OCI-LY7 (cell line): Measurements from ENCODE around the gene CD109. TPM values are rescaled to one million over a fixed set of nuclear protein-coding genes. Genes with fewer than 3 reads are reported as not detected.
A peak's percentile ranks its signal among the peaks of the same experiment; 100 is the strongest.

Experiments used
- BruUV-seq: library from RNA; stranded (reverse); fragments of 400-500 nt; replicated peaks from 2 replicates; lab custom pipeline; 2021; lab: Mats Ljungman, UMichigan
- CTCF ChIA-PET: fragments of 300-600 bp; sonication (Branson Sonifier 250); formaldehyde crosslinking; loops from one replicate; lab custom pipeline; 2022; ENCODE audit warnings: antibody characterized with exemption; ENCODE audit not compliant: unreplicated experiment; lab: Charles Lee
- POLR2A ChIA-PET: fragments of 300-600 bp; sonication (Branson Sonifier 250); formaldehyde crosslinking; loops from one replicate; lab custom pipeline; 2022; ENCODE audit warnings: antibody characterized with exemption; lab: Charles Lee
- DNase-seq: peaks from one replicate; pipeline ENCODE4 v3.0.0-alpha.2; 2015; ENCODE audit warnings: low spot score
- H2AFZ ChIP-seq: fragments of 200-600 bp; sonication (generic), shearing (Covaris generic); 2 replicates; pipeline ENCODE4 v1.6.1; 2014; ENCODE audit warnings: mild to moderate bottlenecking, antibody characterized with exemption, low read length, moderate library complexity
- H3K27ac ChIP-seq: fragments of 200-600 bp; sonication (generic); 2 replicates; pipeline ENCODE4 v1.5.1; 2014; ENCODE audit warnings: mixed run types, low read depth, mild to moderate bottlenecking, moderate library complexity, low read length, inconsistent platforms; ENCODE audit not compliant: poor library complexity, severe bottlenecking
- H3K36me3 ChIP-seq: fragments of 200-600 bp; sonication (generic); 2 replicates; pipeline ENCODE4 v1.6.1; 2014; ENCODE audit warnings: mild to moderate bottlenecking, antibody characterized with exemption, low read length, moderate library complexity, mixed read lengths; ENCODE audit not compliant: insufficient read depth
- H3K4me1 ChIP-seq: fragments of 200-600 bp; sonication (generic); 2 replicates; pipeline ENCODE4 v1.5.1; 2014; ENCODE audit warnings: mild to moderate bottlenecking, low read length; ENCODE audit not compliant: insufficient read depth, poor library complexity, severe bottlenecking
- H3K4me2 ChIP-seq: fragments of 200-600 bp; sonication (generic); 2 replicates; pipeline ENCODE4 v1.6.1; 2014; ENCODE audit warnings: mild to moderate bottlenecking, low read length
- H3K4me3 ChIP-seq: fragments of 200-600 bp; sonication (generic); 2 replicates; pipeline ENCODE4 v1.5.1; 2014; ENCODE audit warnings: mild to moderate bottlenecking, low read depth, low read length; ENCODE audit not compliant: poor library complexity, severe bottlenecking
- H3K79me2 ChIP-seq: fragments of 200-600 bp; sonication (generic); 2 replicates; pipeline ENCODE4 v1.6.1; 2016; ENCODE audit warnings: low read depth, mild to moderate bottlenecking, low read length, moderate library complexity, mixed read lengths; ENCODE audit not compliant: insufficient read depth
- H3K9me2 ChIP-seq: fragments of 200-600 bp; sonication (generic); 2 replicates; pipeline ENCODE4 v1.6.1; 2016; ENCODE audit warnings: mild to moderate bottlenecking, low read length, mixed read lengths; ENCODE audit not compliant: insufficient read depth
- H3K9me3 ChIP-seq: fragments of 200-600 bp; sonication (generic); 2 replicates; pipeline ENCODE4 v1.6.1; 2014; ENCODE audit warnings: mild to moderate bottlenecking, mixed run types, low read length, mixed read lengths
- H4K20me1 ChIP-seq: fragments of 200-600 bp; sonication (generic); 2 replicates; pipeline ENCODE4 v1.6.1; 2014; ENCODE audit warnings: mild to moderate bottlenecking, antibody characterized with exemption, low read length, moderate library complexity, mixed read lengths; ENCODE audit not compliant: insufficient read depth
- CTCF ChIP-seq: fragments of 200-600 bp; sonication (generic); conservative IDR thresholded peaks from 2 replicates; pipeline ENCODE4 v1.5.1; 2014; ENCODE audit warnings: mild to moderate bottlenecking, antibody characterized with exemption, low read length, moderate library complexity, mixed read lengths
- EZH2phosphoT487 ChIP-seq: fragments of 200-600 bp; sonication (generic); IDR thresholded peaks from 2 replicates; pipeline ENCODE4 v1.6.1; 2018; ENCODE audit warnings: low read depth, borderline replicate concordance, mild to moderate bottlenecking, mixed run types, antibody characterized with exemption, low read length, moderate library complexity, mixed read lengths
- intact Hi-C: fragments of 100-400 bp; cut with micrococcal nuclease; formaldehyde crosslinking; loops from one replicate; pipeline ENCODE4 v1.10.0; 2022; ENCODE audit not compliant: unreplicated experiment
- total RNA-seq, 2 experiments: library from RNA; depleted of rRNA in 1 of 2; stranded (reverse); fragments of >200 nt in 1 of 2; shearing (Covaris generic) in 1 of 2; gene quantifications; 2 replicates each; pipeline ENCODE4 v1.2.3, GENCODE V29; 2014 to 2022

CD109 gene
- total RNA-seq, 2 experiments from 2014 or later = 0.08 TPM; not detected in 1

DNA sequence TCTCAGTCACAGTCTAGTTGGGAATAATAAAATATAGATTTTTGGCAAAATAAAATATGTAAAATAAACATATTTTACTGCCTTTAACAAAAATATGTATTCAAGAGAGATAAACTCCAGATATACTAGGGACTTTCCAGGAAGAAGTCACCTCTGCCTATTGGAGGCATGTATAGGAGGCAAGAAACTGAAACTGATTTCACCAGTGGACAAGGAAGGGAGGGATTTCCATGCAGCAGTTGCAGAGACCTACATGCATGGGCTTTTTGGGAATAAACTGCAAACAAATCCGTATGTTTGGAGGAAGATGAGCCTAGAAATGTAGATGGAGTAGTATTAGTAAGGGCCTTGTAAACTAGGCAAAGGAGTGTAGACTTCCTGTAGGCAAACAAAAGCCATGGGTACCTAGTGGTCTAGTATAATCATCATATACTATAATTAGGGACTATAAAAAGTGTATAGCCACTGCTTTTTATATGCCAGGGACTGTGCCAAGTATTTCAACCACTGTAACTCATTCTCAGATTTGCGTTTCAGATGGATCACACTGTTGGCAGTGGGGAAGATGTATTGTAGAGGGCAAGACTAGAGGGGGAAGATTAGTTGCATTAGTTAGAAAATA is 38.9 kb downstream of the CD109 start:
- DNase-seq = no peak
- Histone ChIP-seq H3K9me3 (no peaks in the 10 kb centered on the region), H2AFZ (no peak overlapping the region), H3K79me2 (no peaks in the 10 kb centered on the region), H3K4me2 (no peak overlapping the region), H4K20me1 (no peaks in the 10 kb centered on the region), H3K4me1 (no peaks in the 10 kb centered on the region), H3K4me3 (no peak overlapping the region), H3K27ac (no peak overlapping the region), H3K9me2 (no peaks in the 10 kb centered on the region), H3K36me3 (no peaks in the 10 kb centered on the region)
- ChIA-PET POLR2A (no interaction called here), CTCF (no interaction called here)
- intact Hi-C loops = no loop called here
- no TSS peak for BruUV-seq
- no peak for TF ChIP-seq EZH2phosphoT487
- no peak for TF ChIP-seq CTCF

DNA sequence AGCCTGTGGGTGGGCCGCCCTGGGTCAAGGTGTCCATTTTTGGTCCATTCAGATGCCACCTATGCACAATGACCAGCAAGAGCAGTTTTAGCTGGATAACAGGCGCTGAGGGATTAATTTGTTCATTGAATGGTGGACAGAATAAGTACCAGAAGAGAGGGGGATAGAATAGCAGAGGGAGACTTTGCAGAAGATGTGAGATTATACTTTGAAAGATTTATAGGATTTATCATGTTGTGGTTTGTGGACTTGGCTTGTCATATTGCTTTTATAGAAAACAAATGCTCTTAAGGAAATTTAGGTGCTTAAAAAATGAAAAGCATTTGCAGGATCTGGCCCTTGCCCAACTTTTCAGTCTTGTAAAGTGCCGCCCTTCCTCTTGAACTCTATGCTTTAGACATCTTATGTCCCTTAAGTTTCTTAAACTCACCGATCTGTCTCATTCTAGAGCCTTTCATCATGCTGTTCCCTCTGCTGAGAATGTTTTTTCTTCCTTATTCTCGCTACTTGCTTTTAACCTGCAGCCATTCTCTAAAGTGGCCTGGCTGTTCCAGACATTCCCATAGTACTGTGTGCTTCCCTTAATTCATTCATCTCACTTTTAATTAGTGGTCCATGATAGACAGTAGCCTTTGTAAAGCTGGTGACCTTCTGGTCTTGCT is 42.5 kb downstream of the CD109 start:
- H3K79me2 ChIP-seq = no peaks in the 10 kb centered on the region
- H3K4me2 ChIP-seq = no peak overlapping the region
- H3K36me3 ChIP-seq = no peaks in the 10 kb centered on the region
- intact Hi-C loops = no loop called here
- no peak for TF ChIP-seq CTCF
- no peak for TF ChIP-seq EZH2phosphoT487
- H3K4me3 ChIP-seq = no peak overlapping the region
- no peaks in the 10 kb centered on the region for H4K20me1 ChIP-seq
- no peak overlapping the region for H2AFZ ChIP-seq
- no peaks in the 10 kb centered on the region for H3K9me2 ChIP-seq
- no peaks in the 10 kb centered on the region for H3K4me1 ChIP-seq
- no peak for DNase-seq
- CTCF ChIA-PET = interaction anchor here (1.2 kb wide), 1 partner anchor 1470 kb away, joined by 3 read pairs; no protein-coding TSS in a partner anchor
- POLR2A ChIA-PET = no interaction called here
- H3K9me3 ChIP-seq = no peaks in the 10 kb centered on the region
- no peak overlapping the region for H3K27ac ChIP-seq
- BruUV-seq = no TSS peak

DNA sequence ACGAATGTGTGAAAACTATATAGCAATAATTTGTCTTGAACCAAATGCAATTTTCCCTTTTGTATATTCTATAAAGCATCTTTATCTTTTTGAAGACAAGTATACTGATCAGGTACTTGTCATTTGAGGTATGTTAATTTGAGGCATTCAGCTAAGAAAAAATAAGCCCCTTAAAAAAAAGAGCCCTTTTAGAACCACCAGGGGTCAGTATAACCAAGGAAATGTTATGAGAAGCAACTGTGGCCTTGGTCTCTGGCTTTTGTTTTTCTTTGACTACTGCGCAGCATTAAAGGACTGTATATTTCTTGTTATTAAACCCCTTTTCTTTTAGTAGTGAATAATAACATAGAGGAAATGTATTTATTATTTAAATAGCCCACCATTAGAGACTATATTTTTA is 43.1 kb downstream of the CD109 start:
- DNase-seq = peak; percentile 64
- Histone ChIP-seq H3K27ac (no peak overlapping the region), H3K36me3 (no peaks in the 10 kb centered on the region), H4K20me1 (no peaks in the 10 kb centered on the region), H3K9me2 (no peaks in the 10 kb centered on the region), H3K79me2 (no peaks in the 10 kb centered on the region), H3K9me3 (no peaks in the 10 kb centered on the region), H3K4me1 (no peaks in the 10 kb centered on the region), H3K4me2 (no peak overlapping the region), H3K4me3 (no peak overlapping the region), H2AFZ (no peak overlapping the region)
- ChIA-PET POLR2A (interaction anchor here (0.5 kb wide), 1 partner anchor 1086 kb away, joined by 3 read pairs; no protein-coding TSS in a partner anchor), CTCF (interaction anchor here (1.2 kb wide), 1 partner anchor 1470 kb away, joined by 3 read pairs; no protein-coding TSS in a partner anchor)
- no TSS peak for BruUV-seq
- intact Hi-C loops = no loop called here
- TF ChIP-seq EZH2phosphoT487 (no peak), CTCF (peak; percentile 95)
